Head of caudate nucleus (tissue), 42 donors: Measurements from ENCODE around the gene SARDH.
"Not testable (repeated sequence)": the region's sequence is repeated elsewhere in the genome, so short reads cannot be mapped to it uniquely, and the experiment has no call there.

Source experiments
- DNase-seq, 42 donors: peaks; one replicate each; pipeline versions ENCODE4 v3.0.0 to v3.0.0-alpha.2; 2020 to 2021; ENCODE audit warnings: mixed read lengths in 7 of 42
- intact Hi-C: fragments of 100-400 bp; cut with DNase I; formaldehyde crosslinking; loops from one replicate; pipeline ENCODE4 v1.15.0; 2022

SARDH gene

GRCh38 chr9:133632806-133633680 lies 105.1 kb downstream of the SARDH start:
- intact Hi-C loops, result no loop called here
- DNase-seq, result no peak

DNA sequence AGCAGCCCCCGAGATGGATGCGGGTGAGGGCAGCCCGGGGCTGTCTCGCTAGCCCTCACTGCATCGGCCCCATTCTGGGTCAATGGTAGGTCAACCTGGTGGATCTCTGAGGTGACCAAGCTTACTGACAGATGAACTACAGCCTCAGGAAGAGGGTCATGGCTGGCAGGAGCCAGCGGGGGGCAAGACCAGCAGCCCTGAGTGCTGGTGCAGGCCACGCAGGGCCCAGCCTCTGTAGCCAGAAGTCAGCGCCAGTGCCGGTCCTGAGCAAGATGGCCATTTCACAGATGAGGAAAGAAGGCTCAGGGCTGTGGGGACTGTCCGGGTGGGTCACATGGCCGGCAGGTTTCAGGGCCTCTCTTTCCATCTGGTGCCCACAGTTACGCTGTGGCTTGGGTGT lies 107.0 kb downstream of the SARDH start:
- intact Hi-C loops, result no loop called here
- no peak for DNase-seq

GRCh38 chr9:133629221-133630110 lies 108.7 kb downstream of the SARDH start:
- intact Hi-C loops, result no loop called here
- DNase-seq, result no peak

DNA sequence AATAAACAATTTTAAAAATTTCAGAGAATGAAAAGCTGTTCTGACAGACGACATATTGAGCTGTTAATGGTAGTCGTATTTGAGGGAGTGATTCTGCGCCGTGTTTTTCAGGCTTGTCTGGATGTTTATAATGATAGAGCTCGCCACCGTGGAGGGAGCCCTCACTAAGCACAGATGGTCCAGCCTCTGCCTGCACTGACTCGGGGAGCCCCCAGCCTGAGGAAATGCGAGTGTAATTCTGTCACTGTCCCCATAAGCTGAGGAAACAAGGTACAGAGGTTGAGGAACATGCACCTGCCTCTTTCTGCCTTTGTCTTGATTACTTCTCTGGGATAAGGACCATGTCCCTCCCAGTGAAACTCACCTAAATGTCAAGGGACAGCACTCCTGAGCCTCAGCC lies 109.4 kb downstream of the SARDH start:
- no peak for DNase-seq
- intact Hi-C loops, result no loop called here

DNA sequence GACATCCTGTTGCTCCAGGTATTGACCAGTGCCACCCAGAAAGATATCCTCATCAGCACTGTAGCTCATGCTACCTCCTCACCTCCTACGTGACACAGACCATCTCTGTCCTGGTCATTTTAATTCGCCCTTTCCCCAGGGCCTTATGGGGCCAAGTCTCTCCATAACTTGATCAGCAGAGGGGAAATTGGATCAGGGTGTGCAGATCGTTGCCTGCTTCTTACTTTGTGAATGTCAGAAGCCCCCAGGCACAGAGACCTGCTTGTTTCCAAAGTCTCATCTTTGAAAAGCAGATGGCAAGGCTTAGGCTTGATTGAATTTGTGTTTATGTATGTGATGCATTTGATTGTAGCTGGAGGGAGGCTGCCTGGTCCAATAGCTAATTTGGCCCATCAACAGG lies 110.8 kb downstream of the SARDH start:
- intact Hi-C loops, result no loop called here
- no peak for DNase-seq

DNA sequence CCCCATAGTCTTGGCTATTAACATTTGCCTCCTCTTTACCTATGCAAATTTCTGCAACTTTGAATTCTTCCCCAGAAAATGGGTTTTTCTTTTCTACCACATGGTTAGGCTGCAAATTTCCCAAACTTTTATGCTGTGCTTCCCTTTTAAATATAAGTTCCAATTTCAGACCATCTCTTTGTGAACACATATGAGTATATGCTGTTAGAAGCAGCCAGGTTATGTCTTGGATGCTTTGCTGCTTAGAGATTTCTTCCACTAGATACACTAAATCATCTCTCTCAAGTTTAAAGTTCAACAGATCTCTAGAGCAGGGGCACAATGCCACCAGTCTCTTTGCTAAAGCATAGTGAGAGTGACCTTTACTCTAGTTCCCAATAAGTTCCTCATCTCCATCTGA lies 112.1 kb downstream of the SARDH start:
- intact Hi-C loops, DNase-seq: not testable (repeated sequence)

GRCh38 chr9:133622555-133622954 lies 115.6 kb downstream of the SARDH start:
- intact Hi-C loops, result no loop called here

GRCh38 chr9:133621725-133622267 lies 116.4 kb downstream of the SARDH start:
- DNase-seq, result no peak
- intact Hi-C loops, result no loop called here

More at GRCh38 chr9:133622555-133622954, 115.6 kb downstream of the SARDH start:
- no peak for DNase-seq

DNA sequence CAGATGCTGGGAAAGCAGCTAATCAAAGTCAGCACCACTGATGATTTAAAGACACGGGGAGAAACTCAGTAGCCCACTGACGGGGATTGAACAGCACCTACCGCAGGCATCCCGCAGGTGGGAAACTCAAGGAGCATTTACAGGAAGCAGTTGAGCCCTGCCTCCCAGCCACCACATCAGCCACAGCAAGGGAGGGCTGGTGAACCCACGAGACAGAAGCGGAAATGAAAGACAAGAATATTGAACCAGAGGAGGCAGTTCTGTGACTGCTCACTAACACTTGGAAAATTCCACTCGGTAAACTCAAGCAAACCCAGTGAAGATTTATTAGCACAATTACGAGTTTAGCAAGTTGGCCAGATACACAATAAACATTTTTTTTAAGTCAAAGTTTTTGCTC lies 118.4 kb downstream of the SARDH start:
- DNase-seq, result peak in 19 of 42 donors; percentile 13 to 59 (median 28)

DNA sequence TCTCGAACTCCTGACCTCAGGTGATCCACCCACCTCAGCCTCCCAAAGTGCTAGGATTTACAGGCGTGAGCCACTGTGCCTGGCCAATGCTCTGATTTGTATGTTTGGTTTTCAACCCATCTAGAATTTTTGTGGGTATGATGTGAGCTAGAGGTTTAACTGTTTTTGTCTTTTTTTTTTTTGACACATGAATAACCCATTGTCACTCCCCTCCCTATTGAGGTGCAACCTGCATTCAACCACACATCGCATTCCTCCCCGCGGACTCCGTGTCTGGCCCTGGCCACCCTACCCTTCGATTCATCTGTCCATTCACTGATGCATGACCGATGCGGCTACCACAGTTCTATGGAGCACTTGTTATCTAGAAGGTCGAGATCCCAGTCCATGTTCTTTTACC lies 119.4 kb downstream of the SARDH start:
- DNase-seq, result no peak
- intact Hi-C loops, result no loop called here

More for the DNA sequence above, 118.4 kb downstream of the SARDH start:
- intact Hi-C loops, result no loop called here

DNA sequence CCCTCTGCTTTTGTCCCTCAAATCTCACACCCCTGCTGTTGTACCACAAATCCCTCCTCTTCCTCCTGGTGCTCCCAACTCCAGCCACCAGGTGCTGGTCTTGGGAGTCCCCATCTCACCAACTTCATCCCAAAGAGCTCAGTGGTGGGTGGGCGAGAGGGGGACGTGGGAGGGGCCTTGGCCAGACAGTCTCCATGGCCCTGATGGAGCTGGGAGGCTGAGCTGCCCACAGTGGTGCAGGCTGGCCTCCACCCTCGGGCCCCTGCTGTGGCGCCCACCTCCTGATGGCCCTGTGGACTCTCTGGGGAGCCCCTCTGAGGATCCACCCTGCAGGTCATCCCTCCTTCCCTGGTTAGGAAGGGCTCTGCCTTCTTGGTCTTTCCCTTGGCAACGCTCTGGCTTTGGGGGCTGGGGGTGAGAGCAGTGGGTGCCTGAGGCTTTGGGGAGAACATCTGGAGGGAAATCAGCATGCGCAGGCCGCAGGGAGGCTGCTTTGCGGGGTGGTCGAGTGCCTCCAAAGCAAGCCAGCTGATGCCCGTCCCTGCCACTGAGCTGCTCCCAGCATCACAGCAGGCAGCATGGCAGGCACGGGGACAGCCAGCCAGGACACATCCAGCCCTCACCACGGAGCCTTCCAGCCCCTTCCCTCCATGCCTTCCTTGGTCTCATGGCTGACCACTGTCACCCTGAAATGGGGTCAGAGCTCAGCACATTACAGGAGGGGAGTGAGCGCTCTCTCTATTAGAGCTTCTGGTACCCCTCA lies 121.3 kb downstream of the SARDH start:
- no peak for DNase-seq
- intact Hi-C loops, result no loop called here

- DNase-seq, result no peak
- intact Hi-C loops, result no loop called here
These were observed 122.5 kb downstream of the SARDH start for GRCh38 chr9:133615606-133616188.

GRCh38 chr9:133615186-133615585 lies 123.0 kb downstream of the SARDH start:
- DNase-seq, result no peak
- intact Hi-C loops, result no loop called here

DNA sequence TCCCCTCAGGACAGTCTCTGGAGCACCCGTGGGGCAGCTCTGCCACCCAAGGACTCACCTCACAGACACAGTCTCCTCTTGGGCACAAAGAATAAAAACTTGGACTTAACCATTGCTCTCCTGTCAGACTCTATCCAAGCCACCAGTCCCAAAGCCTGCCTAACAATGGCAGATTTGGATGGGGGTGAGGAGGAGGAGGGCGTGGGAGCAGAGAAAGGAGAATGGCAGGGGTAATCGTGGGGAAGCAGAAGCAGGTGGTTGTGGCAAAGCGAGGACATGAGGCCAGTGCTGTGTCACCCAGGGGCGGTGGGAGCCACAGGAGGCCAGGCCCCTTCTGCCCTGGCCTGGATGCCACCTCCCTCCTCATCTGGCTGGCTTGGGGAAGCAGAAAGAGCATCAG lies 123.5 kb downstream of the SARDH start:
- no peak for DNase-seq
- intact Hi-C loops, result no loop called here

- DNase-seq, result no peak
These were observed 124.1 kb downstream of the SARDH start for GRCh38 chr9:133614056-133614455.

More at GRCh38 chr9:133614056-133614455, 124.1 kb downstream of the SARDH start:
- intact Hi-C loops, result no loop called here
